ENCODE data around the gene EMP1.

GRCh38 chr12:13195785-13196129 lies 769 bp upstream of the EMP1 start:
- TF ChIP-seq POLR2AphosphoS5 (IDR thresholded peaks at IDR 0.05): no peak
- no peak for TF ChIP-seq CTCF (IDR thresholded peaks at IDR 0.05; ENCODE audit: poor library complexity, severe bottlenecking)
- no peak for TF ChIP-seq EZH2 (IDR thresholded peaks at IDR 0.05; ENCODE audit: borderline replicate concordance, insufficient read depth, low read length, poor library complexity, severe bottlenecking)
- no peak for TF ChIP-seq EP300 (conservative IDR thresholded peaks at IDR 0.05; ENCODE audit: poor library complexity, severe bottlenecking)
